MCF 10A (cell line): Measurements from ENCODE around the gene CLEC1A. TPM values are rescaled to one million over a fixed set of nuclear protein-coding genes. Genes with fewer than 3 reads are reported as not detected.

Experiments used
- Bru-seq: library from RNA; stranded (reverse); fragments of 400-500 nt; gene quantifications from one replicate; lab custom pipeline; 2021; lab: Mats Ljungman, UMichigan
- BruChase-seq, 2 experiments: library from RNA; stranded (reverse); fragments of 400-500 nt; gene quantifications; one replicate each; lab custom pipeline; 2021; lab: Mats Ljungman, UMichigan
- BruUV-seq: library from RNA; stranded (reverse); fragments of 400-500 nt; replicated peaks from 2 replicates; lab custom pipeline; 2021; lab: Mats Ljungman, UMichigan
- CTCF ChIA-PET: fragments of 300-600 bp; sonication (Branson Sonifier 250); formaldehyde crosslinking; extraction: SDS; loops from one replicate; lab custom pipeline; 2021; ENCODE audit warnings: antibody characterized with exemption, inconsistent platforms; lab: Yijun Ruan, JAX
- POLR2A ChIA-PET: fragments of 300-600, 350-650 bp; sonication (Branson Sonifier 250); formaldehyde crosslinking; extraction: SDS; loops from one replicate; lab custom pipeline; 2020; ENCODE audit warnings: antibody characterized with exemption, inconsistent platforms; lab: Yijun Ruan, JAX
- DNase-seq: peaks from one replicate; pipeline ENCODE4 v3.0.0-alpha.2; 2018; ENCODE audit not compliant: unreplicated experiment
- H3K27ac Mint-ChIP-seq: one replicate; pipeline ENCODE4 v1.8.0; 2022; ENCODE audit warnings: mild to moderate bottlenecking, low read depth, mixed read lengths; ENCODE audit not compliant: unreplicated experiment
- H3K27me3 Mint-ChIP-seq: one replicate; pipeline ENCODE4 v1.8.0; 2022; ENCODE audit warnings: mixed read lengths; ENCODE audit not compliant: insufficient read depth, unreplicated experiment
- H3K36me3 Mint-ChIP-seq: one replicate; pipeline ENCODE4 v1.8.0; 2022; ENCODE audit warnings: mild to moderate bottlenecking, moderate library complexity, mixed read lengths; ENCODE audit not compliant: insufficient read depth, unreplicated experiment
- H3K4me1 Mint-ChIP-seq: one replicate; pipeline ENCODE4 v1.8.0; 2022; ENCODE audit warnings: mixed read lengths; ENCODE audit not compliant: insufficient read depth, unreplicated experiment
- H3K4me3 Mint-ChIP-seq: one replicate; pipeline ENCODE4 v1.8.0; 2022; ENCODE audit warnings: mild to moderate bottlenecking, moderate library complexity, mixed read lengths; ENCODE audit not compliant: unreplicated experiment
- H3K9me3 Mint-ChIP-seq: one replicate; pipeline ENCODE4 v1.8.0; 2022; ENCODE audit warnings: mixed read lengths; ENCODE audit not compliant: unreplicated experiment
- CTCF ChIP-seq: fragments of 200-600 bp; IDR thresholded peaks from one replicate; pipeline ENCODE4 v1.8.0; 2022; ENCODE audit warnings: antibody characterized with exemption, mild to moderate bottlenecking; ENCODE audit not compliant: unreplicated experiment
- intact Hi-C: fragments of 100-400 bp; cut with micrococcal nuclease; formaldehyde crosslinking; loops from 2 replicates; pipeline ENCODE4 v1.14.1; 2022
- long read RNA-seq: library from polyadenylated mRNA; stranded (forward); transcript quantifications from one replicate; pipeline ENCODE4 v2.0.0, GENCODE V29; 2022
- total RNA-seq: library from RNA; stranded (reverse); gene quantifications from 2 replicates; pipeline ENCODE4 v1.2.3, GENCODE V29; 2022

The CLEC1A gene
- total RNA-seq (not detected in 2 replicates), Bru-seq, nascent RNA (not detected), BruChase-seq, experiment 1, labeled RNA remaining after a 6-hour chase (percentile 4 among the genes with signal in this experiment), BruChase-seq, experiment 2, labeled RNA remaining after a 2-hour chase (percentile 8 among the genes with signal in this experiment)
- long read RNA-seq, result 0 reads

DNA sequence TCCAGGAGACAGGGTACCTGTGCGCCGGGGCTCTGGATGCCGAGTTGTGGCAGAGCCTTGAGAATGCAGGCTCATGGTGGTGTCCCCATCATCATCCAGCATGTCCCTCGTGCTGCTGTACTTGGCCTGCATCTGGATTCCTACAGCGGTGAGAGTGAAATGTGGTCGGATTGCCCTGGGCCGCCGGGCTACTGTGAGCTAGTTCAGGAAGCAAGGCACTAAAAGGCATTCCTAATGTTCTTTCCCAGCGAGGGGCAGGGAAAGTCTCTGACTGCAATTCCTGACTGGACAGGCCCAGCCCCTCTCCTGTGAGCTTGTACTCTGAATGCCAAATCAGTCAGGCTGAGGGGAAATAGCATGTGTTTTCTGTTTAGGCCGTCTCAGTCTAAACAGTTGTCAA lies at the start of gene CLEC1A:
CLEC1A (minus strand) TSS at position 195 of the 400 bp plus-strand sequence; CDS start at position 132, 63 bp downstream.
- Mint-ChIP-seq H3K9me3 (no peaks in the 10 kb centered on the region), H3K4me3 (no peak within 1 kb of the TSS), H3K27ac (peak within 1 kb of the TSS; percentile 24), H3K27me3 (no peaks in the 10 kb centered on the region), H3K4me1 (peaks cover 20% of the 10 kb centered on the region), H3K36me3 (no peaks in the 10 kb centered on the region)
- DNase-seq, result no peak
- intact Hi-C loops, result no loop called here
- ChIA-PET POLR2A (interaction anchor here (0.6 to 1.0 kb wide), 2 partner anchors 56 to 475 kb away, joined by 3 to 4 read pairs; no protein-coding TSS in a partner anchor), CTCF (no interaction called here)
- BruUV-seq, result no TSS peak
- TF ChIP-seq CTCF, result no peak

DNA sequence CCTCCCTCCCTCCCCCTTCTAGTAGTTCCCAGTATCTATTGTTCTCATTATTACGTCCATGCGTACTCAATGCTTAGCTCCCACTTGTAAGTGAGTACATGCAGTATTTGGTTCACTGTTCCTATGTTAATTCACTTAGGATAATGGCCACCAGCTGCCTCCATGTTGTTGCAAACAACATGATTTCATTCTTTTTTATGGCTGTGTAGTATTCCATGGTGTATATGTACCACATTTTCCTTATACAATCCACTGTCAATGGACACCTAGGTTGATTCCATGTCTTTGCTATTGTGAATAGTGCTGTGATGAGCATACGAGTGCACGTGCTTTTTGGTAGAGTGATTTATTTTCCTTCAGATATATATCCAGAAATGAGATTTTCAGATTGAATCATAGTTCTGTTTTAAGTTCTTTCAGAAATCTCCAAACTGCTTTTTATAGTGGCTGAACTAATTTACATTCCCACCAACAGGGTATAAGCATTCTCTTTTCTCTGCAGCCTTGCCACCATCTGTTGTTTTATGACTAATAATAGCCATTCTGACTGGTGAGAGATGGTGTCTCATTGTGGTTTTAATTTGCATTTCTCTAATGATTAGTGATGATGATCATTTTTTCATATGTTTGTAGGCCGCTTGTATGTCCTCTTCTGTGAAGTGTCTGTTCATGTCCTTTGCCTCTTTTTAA lies 49.1 kb upstream of the CLEC1A start:
- no TSS peak for BruUV-seq
- no peaks in the 10 kb centered on the region for H3K36me3 Mint-ChIP-seq
- TF ChIP-seq CTCF, result no peak
- no peaks in the 10 kb centered on the region for H3K27me3 Mint-ChIP-seq
- intact Hi-C loops, result no loop called here
- CTCF ChIA-PET, result interaction anchor here (1.0 to 1.3 kb wide), 4 partner anchors 8 to 112 kb away, joined by 3 to 8 read pairs (median 3); no protein-coding TSS in a partner anchor
- H3K4me3 Mint-ChIP-seq, result no peak overlapping the region
- DNase-seq, result no peak
- H3K4me1 Mint-ChIP-seq, result no peaks in the 10 kb centered on the region
- POLR2A ChIA-PET, result interaction anchor here (0.7 to 0.8 kb wide), 2 partner anchors 15 to 28 kb away, joined by 3 read pairs; no protein-coding TSS in a partner anchor
- no peaks in the 10 kb centered on the region for H3K9me3 Mint-ChIP-seq
- no peak overlapping the region for H3K27ac Mint-ChIP-seq

GRCh38 chr12:10142976-10143589 lies 44.3 kb upstream of the CLEC1A start:
- POLR2A ChIA-PET, result interaction anchor here (0.6 to 1.7 kb wide), 4 partner anchors 11 to 654 kb away, joined by 3 read pairs; no protein-coding TSS in a partner anchor
- no peaks in the 10 kb centered on the region for H3K27me3 Mint-ChIP-seq
- intact Hi-C loops, result loop anchor here (5.0 kb wide), 1 partner anchor 216 kb away; no protein-coding TSS in a partner anchor

More at GRCh38 chr12:10142976-10143589, 44.3 kb upstream of the CLEC1A start:
- H3K4me3 Mint-ChIP-seq, result no peak overlapping the region
- no peak for TF ChIP-seq CTCF
- DNase-seq, result no peak
- CTCF ChIA-PET, result interaction anchor here (0.6 to 6.2 kb wide), 13 partner anchors 10 to 400 kb away, joined by 3 to 74 read pairs (median 4); partner anchors contain the start of gene CLEC12B
- no peaks in the 10 kb centered on the region for H3K9me3 Mint-ChIP-seq
- peak overlapping the region; percentile 8 for H3K27ac Mint-ChIP-seq
- H3K4me1 Mint-ChIP-seq, result no peaks in the 10 kb centered on the region
- H3K36me3 Mint-ChIP-seq, result no peaks in the 10 kb centered on the region
- no TSS peak for BruUV-seq
